ENCODE measurements around the gene PRELID2.

PRELID2 gene

GRCh38 chr5:145791866-145792265 is 43.3 kb downstream of the PRELID2 start:
- H3K4me3 ChIP-seq (ENCODE audit: low read depth, low read length), result no peak overlapping the region
- DNase-seq (ENCODE audit: low read depth, low spot score), result no peak
- TF ChIP-seq CTCF (IDR thresholded peaks at IDR 0.05; ENCODE audit: low read depth, low read length), result no peak
- in situ Hi-C loops (cut with HindIII; ENCODE audit: low sequenced_read_pairs), result no loop called here

- DNase-seq (ENCODE audit: low read depth, low spot score), result no peak
Observed at GRCh38 chr5:145787996-145788395, 47.1 kb downstream of the PRELID2 start.

GRCh38 chr5:145787507-145787906 is 47.6 kb downstream of the PRELID2 start:
- H3K4me3 ChIP-seq (ENCODE audit: low read depth, low read length), result no peak overlapping the region
- TF ChIP-seq CTCF (IDR thresholded peaks at IDR 0.05; ENCODE audit: low read depth, low read length), result no peak
- DNase-seq (ENCODE audit: low read depth, low spot score), result no peak
- in situ Hi-C loops (cut with HindIII; ENCODE audit: low sequenced_read_pairs), result no loop called here

More at GRCh38 chr5:145787996-145788395, 47.1 kb downstream of the PRELID2 start:
- no peak overlapping the region for H3K4me3 ChIP-seq (ENCODE audit: low read depth, low read length)
- TF ChIP-seq CTCF (IDR thresholded peaks at IDR 0.05; ENCODE audit: low read depth, low read length), result no peak
- in situ Hi-C loops (cut with HindIII; ENCODE audit: low sequenced_read_pairs), result no loop called here

GRCh38 chr5:145787001-145787400 is 48.1 kb downstream of the PRELID2 start:
- TF ChIP-seq CTCF (IDR thresholded peaks at IDR 0.05; ENCODE audit: low read depth, low read length), result no peak
- DNase-seq (ENCODE audit: low read depth, low spot score), result no peak
- H3K4me3 ChIP-seq (ENCODE audit: low read depth, low read length), result no peak overlapping the region
- in situ Hi-C loops (cut with HindIII; ENCODE audit: low sequenced_read_pairs), result no loop called here

- DNase-seq (ENCODE audit: low read depth, low spot score), result no peak
- no peak overlapping the region for H3K4me3 ChIP-seq (ENCODE audit: low read depth, low read length)
- in situ Hi-C loops (cut with HindIII; ENCODE audit: low sequenced_read_pairs), result no loop called here
- no peak for TF ChIP-seq CTCF (IDR thresholded peaks at IDR 0.05; ENCODE audit: low read depth, low read length)
Observed at GRCh38 chr5:145780982-145781381, 54.2 kb downstream of the PRELID2 start.

- no peak for TF ChIP-seq CTCF (IDR thresholded peaks at IDR 0.05; ENCODE audit: low read depth, low read length)
- H3K4me3 ChIP-seq (ENCODE audit: low read depth, low read length), result no peak overlapping the region
- in situ Hi-C loops (cut with HindIII; ENCODE audit: low sequenced_read_pairs), result no loop called here
- no peak for DNase-seq (ENCODE audit: low read depth, low spot score)
Observed at GRCh38 chr5:145778144-145778900, 56.8 kb downstream of the PRELID2 start.

Measured in astrocyte of the spinal cord (primary cell).